HG03196 (cell line): ENCODE results near the gene MSX1.
"Not testable (repeated sequence)": the region's sequence is repeated elsewhere in the genome, so short reads cannot be mapped to it uniquely, and the experiment has no call there.

Experiments used
- ATAC-seq: cut with Tn5 transposase; IDR thresholded peaks from one replicate; pipeline ENCODE4 v1.9.1; 2021; ENCODE audit not compliant: unreplicated experiment

MSX1 gene

DNA sequence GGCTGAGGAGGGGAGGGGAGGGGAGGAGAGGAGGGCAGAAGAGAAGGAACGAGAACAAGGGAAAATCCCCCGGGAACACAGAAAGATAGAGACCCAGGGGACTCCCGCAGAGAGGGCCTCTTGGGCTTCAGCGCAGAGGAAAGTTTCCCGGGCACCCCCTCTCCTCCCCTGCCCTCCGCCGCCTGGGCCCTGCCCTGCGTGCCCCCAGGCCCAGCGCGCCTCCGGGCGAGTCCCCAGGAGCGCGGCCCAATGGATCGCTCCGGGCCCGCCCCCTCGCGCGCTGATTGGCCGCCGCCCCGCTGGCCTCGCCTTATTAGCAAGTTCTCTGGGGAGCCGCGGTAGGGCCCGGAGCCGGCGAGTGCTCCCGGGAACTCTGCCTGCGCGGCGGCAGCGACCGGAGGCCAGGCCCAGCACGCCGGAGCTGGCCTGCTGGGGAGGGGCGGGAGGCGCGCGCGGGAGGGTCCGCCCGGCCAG lies at the start of gene MSX1:
MSX1 (plus strand) TSS at position 341 of the 474 bp plus-strand sequence. CDS start 235 bp downstream, outside the sequence.
- peak; percentile 83 for ATAC-seq

DNA sequence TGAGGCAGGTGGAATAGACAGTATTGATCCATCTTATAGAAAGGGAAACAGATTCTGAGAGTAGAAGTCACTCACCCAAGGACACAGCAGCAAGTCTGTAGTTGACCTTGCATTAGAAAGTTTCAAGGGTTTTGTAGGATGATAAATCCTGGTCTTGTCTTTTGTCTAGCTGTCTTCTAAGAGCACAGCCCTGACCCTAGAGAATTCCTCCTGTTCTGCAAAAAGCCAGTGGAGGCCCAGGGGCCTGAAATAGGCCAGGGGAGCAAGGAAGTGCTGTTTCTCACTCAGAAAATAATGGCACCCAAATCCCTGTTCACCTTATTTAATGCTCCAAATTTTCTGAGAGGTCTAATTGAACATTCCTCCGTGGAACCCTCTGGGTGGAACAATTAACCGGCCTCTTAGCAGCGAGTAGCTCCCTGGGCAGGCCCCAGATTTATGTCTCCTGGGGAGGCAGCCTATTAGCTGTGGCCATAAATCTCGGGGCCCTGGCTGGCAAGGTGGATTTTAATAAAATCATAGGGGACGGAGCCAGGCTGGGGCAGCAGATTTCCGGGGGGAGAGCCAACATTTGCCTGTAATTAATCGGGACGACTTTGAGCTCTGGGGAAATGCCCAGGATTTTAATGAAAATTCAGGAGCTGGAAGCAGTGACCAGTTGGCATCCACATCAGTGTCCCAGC lies 49.2 kb upstream of the MSX1 start:
- no peak for ATAC-seq

DNA sequence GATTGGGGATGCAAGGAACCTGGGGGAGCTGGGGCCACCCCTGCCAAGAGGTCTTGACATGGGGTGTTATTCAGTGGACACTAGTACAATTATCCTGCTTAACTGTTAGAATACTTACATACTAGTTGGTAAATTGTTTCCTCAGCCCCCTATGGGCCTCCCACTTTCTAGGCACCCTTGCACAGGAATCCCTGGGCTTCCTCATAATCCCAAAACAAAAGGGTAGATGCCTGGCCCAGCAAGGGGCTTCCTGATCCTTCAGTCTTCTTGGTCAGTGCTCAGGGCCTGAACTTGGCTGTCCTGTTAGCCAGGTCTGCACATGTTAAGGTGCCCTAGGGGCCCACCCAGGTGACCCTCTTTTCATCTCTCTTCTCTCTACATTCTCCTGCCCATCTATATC lies 48.7 kb upstream of the MSX1 start:
- no peak for ATAC-seq

DNA sequence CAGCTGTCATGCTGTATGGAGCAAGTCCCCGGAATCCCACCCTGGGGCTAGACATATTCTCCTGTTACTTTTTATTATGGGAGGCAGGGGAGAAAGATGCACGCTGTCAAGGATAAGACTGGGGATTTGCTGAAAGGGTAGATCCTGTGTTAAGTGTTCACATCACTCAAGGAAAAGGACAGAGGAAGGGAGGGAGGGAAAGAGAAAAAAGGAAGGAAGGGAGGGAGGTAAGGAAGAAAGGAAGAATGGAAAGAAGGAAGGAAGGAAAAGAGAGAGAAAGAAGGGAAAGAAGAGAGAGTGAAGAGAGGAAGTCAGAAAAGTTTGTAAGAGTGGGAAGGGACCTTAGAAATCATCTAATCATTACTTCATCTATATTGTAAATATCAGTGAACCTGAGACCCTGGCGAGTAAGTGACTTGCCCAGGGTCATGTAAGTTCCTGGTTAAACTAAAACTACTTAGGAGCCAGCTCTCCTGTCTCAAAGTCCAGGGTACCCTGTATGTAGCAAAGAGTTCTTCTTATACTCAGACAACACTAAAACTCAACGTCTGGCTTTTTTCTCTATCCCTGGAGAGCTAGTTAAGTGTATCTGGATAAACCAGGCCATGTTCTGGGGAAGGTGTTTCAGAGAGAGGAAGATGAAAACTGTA lies 47.2 kb upstream of the MSX1 start:
- no peak for ATAC-seq

DNA sequence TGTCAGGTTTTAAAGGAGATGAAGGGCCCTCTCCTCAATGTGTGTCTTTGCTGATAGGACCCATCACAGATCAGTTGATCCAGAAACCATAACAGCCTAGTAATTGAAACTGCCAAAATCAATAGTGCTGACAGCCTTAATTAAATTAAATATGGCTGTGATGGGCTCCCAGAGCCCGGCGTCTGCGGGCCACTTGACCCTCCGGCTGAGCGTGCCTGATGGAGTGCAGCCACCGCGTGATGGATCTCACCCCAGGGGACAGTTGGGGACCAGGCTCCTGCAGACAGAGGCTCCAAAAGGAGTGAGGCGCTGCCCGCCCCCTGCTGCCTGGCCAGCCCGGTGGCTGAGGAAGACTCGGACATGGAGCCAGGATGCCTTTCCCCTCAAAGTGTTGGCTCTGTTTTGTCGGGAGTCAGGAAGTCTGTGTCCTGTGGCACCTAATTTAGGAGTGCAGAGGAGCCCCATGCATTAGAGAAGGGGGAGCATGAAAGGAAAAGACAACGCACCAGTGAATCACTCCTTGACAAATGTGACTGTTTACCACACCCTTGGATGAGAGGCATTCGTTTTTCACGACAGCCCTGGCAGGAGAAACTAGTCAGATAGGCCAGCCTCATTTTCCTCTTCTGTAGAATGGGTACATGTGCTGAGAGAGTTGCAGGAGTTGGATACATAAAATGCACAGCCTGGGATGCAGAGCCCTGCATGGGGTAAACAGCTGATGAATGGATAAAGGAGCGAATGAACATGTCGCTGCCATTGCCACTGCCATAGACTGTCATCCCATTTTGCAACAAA lies 40.9 kb upstream of the MSX1 start:
- ATAC-seq: no peak

DNA sequence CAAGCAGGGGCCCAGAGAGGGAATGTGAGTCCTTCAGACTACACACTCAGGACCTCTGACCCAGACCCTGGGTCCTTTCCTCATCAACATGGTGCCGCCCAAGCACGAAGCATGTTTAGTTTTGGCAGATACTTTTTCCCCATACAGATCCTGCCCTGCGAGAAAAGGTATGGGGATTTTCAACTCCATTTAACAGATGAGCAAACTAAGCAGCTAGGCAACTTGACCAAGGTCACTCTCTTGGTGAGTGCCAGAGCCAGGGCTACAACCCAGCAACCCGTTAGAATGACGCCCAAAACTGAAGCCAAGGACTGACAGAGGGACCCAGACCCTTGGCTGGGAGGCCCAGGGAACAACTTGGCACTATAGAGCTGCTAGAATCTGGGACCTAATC lies 40.3 kb upstream of the MSX1 start:
- no peak for ATAC-seq

DNA sequence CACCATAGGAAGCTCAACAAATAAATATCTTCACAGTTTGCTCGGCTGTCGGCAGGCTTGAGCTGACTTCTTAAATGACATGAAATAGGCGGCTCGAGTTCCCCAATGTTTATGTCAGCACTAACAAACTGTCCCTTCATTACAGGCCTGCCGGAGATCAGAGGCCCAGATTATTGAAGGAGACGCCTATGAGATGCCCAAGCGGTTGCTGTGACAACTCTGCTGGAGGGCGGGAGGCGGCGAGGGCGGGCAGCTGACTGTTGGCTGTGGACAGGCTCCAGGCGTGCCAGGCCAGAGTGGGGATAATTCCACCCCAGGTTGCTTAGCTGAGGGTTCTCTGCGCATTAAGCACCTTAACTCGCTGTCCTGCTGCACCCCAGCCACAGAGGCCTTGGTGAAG lies 39.2 kb upstream of the MSX1 start:
- ATAC-seq: no peak

DNA sequence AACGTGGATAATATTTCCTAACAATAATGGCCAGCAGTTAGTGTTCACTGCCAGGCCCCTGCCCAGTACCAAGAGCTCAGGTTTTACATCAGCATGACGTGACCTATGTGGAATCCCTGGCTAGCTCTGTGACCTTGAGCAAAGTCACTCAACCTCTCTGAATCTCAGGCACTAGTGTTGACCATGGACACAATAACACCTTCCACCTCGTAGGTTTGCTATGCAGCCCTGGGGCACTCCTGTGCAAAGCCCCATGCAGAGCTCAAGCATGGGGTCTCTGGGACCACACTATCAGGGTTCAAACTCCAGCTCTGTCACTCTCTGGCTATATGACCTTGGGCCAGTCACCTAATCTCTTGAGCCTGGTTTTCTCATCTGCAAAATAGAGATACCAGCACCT lies 38.7 kb upstream of the MSX1 start:
- ATAC-seq: no peak

DNA sequence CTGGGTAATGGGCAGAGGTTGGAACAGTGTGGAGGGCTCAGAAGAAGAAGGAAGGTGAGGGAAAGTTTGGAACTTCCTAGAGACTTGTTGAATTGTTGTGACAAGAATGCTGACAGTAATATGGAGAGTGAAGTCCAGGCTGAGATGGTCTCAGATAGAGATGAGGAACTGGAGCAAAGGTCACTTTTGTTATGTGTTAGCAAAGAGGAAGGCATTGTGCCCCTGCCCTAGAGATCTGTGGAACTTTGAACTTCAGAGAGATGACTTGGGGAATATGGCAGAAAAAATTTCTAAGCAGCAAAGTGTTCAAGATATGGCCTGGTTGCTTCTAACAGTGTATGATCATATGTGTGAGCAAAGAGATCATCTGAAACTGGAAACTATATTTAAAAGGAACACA lies 37.9 kb upstream of the MSX1 start:
- no peak for ATAC-seq

DNA sequence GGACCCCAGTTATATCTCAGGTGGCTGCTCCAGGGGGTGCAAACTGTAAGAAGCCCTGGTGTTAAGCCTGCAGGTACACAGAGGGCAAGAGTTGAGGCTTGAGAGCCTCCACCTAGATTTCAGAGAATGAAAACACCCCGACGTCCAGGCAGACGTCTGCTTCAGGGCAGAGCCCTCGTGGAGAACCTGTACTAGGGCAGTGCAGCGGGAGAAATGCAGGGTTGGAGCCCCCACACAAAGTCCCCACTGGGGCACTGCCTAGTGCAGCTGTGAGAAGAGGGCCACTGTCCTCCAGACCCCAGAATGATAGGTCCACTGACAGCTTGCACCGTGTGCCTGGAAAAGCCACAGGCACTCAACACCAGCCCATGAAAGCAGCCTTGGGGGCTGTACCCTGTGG lies 37.2 kb upstream of the MSX1 start:
- not testable (repeated sequence) for ATAC-seq

DNA sequence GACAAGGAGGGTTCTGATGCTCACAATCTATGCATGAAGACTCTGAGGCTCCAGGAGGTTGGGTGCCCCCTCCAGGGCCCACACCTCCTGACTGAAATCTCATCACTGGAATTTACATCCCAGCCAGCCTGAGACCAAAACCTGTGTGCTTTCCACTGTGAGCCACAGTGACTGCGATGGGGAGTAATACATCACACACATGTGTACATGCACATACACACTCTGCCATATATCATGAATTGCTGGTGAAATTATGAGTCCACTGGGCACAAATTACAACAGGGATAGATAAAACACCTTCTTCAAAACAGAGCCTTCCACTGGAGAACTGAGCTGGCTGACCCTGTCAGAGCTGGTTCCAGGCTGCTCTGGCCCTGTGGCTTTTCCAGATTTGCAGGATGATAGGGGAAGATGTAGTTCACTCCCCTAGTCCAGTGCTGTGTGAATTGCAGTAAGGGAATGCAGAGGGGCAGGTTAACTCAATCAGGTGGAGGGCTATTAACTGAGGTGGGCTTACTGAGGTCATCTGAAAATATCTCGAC lies 35.8 kb upstream of the MSX1 start:
- no peak for ATAC-seq

DNA sequence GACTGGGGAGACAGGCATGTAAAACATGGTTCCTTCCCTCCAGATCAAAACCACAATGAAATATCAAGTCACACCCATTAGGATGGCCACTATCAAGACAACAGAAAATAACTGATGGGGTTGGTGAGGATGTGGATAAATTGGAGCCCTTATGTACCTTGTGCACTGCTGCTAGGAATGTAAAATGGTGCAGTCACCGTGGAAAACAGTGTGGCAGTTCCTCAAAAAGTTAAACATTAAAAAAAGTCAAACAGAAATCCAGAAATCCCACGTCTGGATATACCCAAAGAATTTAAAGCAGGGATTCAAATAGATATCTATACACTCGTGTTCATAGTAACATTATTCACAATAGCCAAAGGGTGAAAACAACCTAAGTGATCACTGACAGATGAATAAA lies 35.2 kb upstream of the MSX1 start:
- no peak for ATAC-seq

DNA sequence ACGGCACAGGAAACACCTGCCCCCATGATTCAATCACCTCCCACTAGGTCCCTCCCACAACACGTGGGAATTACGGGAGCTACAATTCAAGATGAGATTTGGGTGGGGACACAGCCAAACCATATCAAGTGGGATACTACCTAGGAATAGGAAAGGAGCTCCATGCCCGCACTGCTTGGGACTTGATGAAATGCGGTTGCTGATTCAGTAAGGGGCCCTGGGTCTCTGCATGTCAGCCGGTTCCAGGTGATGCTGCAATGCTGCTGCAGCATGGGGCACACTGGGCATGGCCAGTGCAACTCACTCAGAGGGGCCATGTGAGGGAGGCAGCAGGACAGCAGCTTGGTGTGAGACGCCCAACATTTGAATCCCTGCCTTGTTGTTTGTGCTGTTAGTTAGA lies 34.0 kb upstream of the MSX1 start:
- no peak for ATAC-seq

DNA sequence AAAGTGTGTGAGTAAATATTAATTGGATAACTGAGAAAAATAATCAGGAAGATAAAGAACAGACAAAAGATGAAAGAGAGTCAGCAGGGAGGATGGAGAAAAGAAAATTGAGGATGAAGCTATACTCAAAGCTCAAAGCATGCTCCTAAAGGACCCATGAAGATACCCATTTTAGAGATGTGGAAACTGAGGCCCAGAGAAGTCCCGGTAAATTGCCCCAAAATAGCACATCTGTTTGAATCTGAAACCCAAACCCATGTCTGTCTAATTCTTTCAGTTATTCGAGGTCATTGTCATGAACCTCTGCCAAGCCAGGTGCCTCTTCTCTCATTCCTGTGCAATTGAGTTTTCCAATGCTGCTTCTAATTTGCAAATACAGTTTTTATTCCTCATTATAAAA lies 29.6 kb upstream of the MSX1 start:
- ATAC-seq: no peak

DNA sequence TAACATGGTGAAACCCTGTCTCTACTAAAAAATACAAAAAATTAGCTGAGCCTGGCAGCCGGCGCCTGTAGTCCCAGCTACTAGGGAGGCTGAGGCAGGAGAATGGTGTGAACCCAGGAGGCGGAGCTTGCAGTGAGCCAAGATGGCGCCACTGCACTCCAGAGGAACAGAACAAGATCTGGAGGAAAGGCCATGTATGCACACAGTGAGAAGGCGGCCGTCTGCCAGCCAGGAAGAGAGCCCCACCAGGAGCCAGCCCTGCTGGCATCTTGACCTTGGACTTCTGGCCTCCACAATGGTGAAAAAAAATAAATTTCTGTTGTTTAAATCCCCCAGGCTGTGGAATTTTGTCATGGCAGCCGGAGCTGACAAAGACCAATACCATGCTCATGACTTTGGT lies 28.2 kb upstream of the MSX1 start:
- ATAC-seq: no peak

DNA sequence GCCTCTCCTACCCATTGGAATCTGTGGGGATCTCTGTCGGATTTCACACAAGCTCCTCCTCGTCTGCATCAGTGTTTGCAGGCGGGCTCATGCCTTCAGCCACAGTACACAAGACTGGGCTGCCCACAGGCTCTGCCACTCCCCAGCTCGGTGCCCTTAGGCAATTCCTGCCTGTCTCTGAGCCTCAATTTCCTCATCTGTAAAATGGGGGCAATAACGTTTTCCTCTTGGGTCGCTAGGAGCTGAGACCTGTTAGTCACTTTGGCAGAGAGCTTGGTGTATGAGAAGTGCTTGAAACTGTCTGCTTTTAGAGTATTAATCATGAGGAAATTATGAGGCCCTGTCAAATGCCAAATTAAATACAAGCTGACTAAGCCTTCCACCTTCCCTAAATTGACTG lies 27.6 kb upstream of the MSX1 start:
- no peak for ATAC-seq

DNA sequence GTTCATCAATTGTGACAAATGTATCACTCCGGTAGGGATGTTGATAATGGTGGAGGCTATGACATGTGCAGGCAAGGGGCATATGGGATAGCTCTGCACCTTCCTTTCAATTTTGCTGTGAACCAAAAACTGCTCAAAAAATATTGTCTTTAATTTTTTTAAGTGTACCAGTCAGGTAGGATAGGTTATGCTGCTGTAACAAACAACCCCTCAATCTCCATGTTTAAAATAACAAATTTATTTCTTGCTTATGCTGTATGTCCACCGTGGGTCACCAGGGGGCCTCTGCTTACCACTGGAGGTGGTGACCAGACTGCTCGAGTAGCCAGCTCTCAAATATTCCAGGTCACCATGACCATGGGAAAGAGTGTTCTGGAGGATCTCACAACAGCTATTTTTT lies 23.4 kb upstream of the MSX1 start:
- ATAC-seq: no peak

DNA sequence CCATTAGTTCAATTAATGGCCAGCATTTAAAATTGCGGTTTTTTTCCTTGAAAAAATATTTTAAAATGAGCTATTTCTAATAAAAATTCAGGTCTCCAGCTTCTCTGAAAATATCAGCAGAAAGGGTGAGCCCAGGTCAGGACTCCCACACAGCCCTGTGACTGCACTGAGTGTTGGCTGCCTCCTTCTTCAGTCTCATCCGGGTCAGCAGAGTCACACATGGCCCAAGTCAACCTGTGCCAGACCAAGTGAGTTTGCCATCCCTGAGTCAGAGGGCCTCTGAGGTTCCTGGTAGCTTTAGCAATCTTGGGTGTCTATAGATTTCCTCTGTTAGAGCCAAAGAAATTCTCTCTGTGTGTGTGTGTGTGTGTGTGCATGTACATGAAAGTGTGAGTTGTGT lies 22.1 kb upstream of the MSX1 start:
- ATAC-seq: no peak

DNA sequence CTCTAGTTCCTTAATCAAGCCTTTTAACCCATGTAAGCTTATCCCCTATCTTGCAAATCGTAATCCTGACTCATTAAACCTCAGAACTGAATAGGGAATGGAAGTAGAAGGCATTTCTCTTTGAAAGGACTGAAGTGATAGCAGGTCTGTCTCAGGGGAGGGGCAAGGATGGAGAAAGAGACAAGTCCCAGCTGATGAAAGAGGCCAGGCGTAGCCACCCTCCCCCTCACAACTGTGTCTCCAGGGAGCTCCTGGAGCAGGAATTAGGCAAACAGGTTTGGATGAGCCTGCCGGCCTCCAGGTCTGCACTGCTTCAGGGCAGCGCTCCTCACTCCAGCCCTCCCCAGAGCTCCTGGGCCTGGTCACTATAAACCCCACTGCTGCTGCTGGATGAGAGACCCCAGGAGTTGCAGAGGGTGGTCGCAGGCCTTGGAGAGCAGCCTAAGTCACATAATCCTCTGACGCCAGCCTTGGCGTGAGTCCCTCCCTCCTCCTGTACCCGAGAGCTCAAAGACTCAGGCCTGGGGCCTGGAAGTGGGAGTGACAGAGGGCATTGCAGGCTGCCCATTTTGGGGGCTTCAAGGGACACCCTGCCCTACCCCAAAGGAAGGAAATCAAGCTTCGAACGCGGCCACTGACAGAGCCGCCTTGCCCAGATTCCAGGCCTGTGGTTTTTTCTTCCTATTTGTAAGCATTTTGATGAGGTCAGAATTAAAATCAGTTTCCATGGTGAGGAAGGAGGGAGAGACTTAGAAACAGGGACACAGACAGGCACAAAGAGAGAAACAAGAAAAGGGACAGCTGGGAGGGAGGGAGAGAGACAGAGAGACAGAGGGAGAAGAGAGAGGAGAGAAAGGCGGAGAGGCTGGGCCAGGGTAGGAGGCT lies 21.2 kb upstream of the MSX1 start:
- ATAC-seq: no peak

DNA sequence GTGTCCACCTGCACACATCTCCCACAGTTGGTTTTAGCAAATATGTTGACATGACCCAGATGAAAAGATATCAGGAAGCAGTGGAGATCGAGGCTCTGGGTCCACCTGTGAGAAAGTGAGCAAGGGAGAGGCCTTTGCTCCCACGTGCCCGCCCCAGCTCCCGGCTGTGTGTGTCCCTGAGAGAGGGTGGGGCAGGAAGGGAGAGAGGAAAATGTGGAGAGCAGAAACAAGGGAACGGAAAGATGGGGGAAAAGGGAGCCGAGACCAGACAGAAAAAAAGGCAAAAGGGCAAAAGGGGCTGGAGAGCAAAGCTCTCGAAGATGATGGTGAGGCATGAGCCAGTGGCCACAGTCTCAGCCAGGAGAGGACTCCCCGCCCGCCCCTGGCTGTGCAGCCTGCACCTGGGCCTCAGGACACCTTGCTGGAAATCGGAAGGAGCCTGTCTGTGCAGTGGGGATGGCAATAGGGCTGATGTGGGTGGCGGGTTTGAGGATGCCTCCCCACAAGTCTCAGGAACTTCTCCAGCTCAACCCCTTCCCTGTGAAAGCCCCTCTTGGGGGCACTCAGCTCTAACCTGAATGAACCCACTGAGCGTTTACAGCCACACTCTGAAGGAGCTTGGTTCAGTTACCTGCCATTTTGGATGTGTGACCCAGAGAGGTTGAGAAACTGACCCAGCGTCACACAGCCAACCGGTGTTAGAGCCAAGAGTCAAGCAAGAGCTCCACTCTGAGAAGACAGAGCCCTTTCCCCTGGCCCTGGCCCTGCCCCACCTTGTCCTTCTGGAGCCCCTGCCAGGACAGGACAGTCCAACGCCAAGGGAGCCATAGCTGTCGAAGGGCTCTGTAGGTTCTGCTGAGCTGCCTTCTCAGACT lies 20.3 kb upstream of the MSX1 start:
- no peak for ATAC-seq
